Transverse colon (tissue), 4 donors: ENCODE measurements around the gene SASH1.

Source experiments
- POLR2AphosphoS5 ChIP-seq, 3 donors: sonication (generic); formaldehyde crosslinking; IDR thresholded peaks; one replicate each; pipeline ENCODE4 v1.6.1; 2016; ENCODE audit warnings: antibody characterized with exemption in 3 of 3
- TF ChIP-seq, protein P1 (sequence below), 5 experiments: fragments of 200-600 bp in 3 of 5; fragments of 450-650 bp in 2 of 5; sonication (generic) in 3 of 5; IDR thresholded peaks; 1 replicate in 2 of 5; 2 replicates in 3 of 5; pipeline ENCODE4 v1.5.1; 2016 to 2017; ENCODE audit warnings: antibody characterized with exemption in 5 of 5, inconsistent platforms in 3 of 5, mild to moderate bottlenecking in 2 of 5, moderate library complexity in 1 of 5

- TF ChIP-seq POLR2AphosphoS5 (IDR thresholded peaks at IDR 0.05), result no peak
- TF ChIP-seq, protein P1, sequence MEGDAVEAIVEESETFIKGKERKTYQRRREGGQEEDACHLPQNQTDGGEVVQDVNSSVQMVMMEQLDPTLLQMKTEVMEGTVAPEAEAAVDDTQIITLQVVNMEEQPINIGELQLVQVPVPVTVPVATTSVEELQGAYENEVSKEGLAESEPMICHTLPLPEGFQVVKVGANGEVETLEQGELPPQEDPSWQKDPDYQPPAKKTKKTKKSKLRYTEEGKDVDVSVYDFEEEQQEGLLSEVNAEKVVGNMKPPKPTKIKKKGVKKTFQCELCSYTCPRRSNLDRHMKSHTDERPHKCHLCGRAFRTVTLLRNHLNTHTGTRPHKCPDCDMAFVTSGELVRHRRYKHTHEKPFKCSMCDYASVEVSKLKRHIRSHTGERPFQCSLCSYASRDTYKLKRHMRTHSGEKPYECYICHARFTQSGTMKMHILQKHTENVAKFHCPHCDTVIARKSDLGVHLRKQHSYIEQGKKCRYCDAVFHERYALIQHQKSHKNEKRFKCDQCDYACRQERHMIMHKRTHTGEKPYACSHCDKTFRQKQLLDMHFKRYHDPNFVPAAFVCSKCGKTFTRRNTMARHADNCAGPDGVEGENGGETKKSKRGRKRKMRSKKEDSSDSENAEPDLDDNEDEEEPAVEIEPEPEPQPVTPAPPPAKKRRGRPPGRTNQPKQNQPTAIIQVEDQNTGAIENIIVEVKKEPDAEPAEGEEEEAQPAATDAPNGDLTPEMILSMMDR (IDR thresholded peaks at IDR 0.05), result no peak
Measured at GRCh38 chr6:148396411-148396810, 53.8 kb downstream of the SASH1 start.
